Astrocyte of the cerebellum (primary cell): ENCODE data around the gene PSMD1.

ENCODE experiments used
- DNase-seq: peaks from one replicate; pipeline ENCODE4 v3.0.0-alpha.2; 2011; ENCODE audit warnings: low read depth
- H3K4me3 ChIP-seq: 2 replicates; pipeline ENCODE4 v1.5.1; 2011; ENCODE audit warnings: mild to moderate bottlenecking, low read depth, low read length, moderate library complexity
- CTCF ChIP-seq: IDR thresholded peaks from 2 replicates; pipeline ENCODE4 v1.5.1; 2012; ENCODE audit warnings: low read length, low read depth, moderate library complexity, mild to moderate bottlenecking; ENCODE audit errors: missing control alignments
- in situ Hi-C: cut with HindIII; loops from 2 replicates; pipeline ENCODE4 v1.10.0; 2017; ENCODE audit warnings: low sequenced_read_pairs

PSMD1 gene

DNA sequence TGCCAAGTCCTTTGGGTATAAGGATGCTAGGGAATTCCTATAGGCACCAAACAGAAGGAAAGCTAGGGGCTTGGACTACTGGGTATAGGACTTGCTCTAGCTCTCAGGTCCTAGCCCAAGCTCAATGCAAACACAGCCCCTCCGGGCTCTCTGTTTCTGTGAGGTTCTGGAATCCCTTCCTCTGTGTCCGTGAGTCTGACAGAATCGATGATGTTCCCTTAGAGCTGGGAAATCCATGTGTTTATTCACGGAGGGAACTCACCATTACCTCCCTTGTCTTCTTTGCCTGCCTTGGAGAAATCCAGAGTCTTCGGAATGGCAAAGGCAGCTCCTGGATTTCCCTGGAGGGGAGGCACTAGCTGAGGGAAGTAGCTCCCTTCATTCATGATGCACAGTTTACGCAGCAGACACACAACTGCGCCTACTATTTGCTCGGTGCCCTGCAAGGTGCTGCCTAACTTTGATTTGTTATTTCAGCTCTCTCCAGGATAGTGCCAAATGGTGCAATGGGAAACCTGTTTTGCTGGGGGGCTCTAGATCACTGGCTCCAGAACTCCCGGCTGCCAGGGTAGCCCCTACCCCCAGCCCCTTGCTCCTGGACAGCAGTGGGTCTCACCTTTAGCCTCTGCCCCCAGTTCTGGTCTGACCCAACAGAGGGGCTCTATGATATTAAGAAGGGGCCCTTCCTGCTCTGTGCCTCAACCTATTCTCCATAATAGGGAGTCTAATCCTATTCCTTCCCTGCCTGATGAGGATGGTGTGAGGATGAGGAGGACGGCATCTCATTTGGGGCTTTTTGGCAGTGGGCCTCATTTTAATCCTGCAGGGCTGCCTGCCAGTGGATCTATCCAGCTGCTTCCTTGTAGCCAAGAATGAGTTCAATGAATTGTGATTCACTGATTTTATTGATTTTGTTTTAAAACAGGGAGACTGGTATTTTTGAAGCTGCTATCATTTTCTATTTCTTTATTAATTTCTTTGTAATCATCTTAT lies 8.4 kb upstream of the PSMD1 start:
- no peak overlapping the region for H3K4me3 ChIP-seq
- in situ Hi-C loops: no loop called here
- DNase-seq: no peak
- no peak for TF ChIP-seq CTCF

- TF ChIP-seq CTCF: no peak
- in situ Hi-C loops: no loop called here
- H3K4me3 ChIP-seq: no peak overlapping the region
Measured at GRCh38 chr2:231049286-231050017, 7.2 kb upstream of the PSMD1 start.

DNA sequence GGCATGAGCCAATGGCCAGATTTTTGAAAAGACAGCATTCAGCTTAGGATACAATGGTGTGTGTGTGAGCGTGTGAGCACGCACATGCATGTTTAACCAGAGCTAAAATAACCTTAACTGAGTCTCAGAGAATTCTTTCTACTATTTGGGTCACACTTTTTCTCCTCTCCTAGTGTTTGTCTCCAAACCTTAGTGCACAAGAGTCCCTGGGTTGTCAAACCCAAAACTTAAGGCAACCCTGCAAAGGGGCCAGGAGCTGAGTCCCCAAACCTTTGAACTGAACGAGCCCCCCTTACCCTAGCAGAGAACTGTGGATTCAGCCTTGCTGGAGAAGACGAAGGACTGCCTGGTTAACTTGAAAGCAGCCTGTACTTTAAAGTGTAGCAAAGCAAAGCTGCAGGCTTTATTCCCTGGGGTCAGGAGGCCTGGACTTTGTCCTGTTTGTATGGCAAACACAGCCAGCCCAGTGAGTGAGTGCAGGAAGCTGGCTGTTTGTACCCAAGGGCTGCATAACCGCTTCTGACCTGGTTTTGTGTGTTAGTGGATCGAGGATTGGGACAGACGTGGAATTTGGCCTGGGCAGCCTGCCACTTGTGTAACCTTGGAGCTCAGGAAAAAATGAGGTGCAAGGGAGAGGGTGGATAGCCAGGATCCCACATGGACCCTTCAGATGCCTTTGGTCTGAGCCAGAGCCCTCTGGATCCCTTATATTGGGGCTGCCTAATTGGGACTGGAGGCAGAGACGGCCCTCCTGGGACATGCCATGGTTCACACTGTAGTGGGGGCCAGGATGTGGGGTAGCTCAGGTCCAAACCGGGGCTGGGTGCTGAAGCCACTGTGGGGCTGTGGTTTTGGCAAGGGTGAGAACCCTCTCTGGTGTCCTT lies 6.4 kb upstream of the PSMD1 start:
- TF ChIP-seq CTCF: no peak
- in situ Hi-C loops: no loop called here
- no peak overlapping the region for H3K4me3 ChIP-seq
- DNase-seq: no peak

More at GRCh38 chr2:231049286-231050017, 7.2 kb upstream of the PSMD1 start:
- DNase-seq: no peak

GRCh38 chr2:231051116-231051515 lies 5.6 kb upstream of the PSMD1 start:
- in situ Hi-C loops: no loop called here
- no peak overlapping the region for H3K4me3 ChIP-seq
- no peak for TF ChIP-seq CTCF
- no peak for DNase-seq

GRCh38 chr2:231052494-231053451 lies 3.9 kb upstream of the PSMD1 start:
- in situ Hi-C loops: no loop called here
- peak; percentile 98 for TF ChIP-seq CTCF

More at GRCh38 chr2:231052494-231053451, 3.9 kb upstream of the PSMD1 start:
- peak; percentile 58 for DNase-seq
- peak overlapping the region; percentile 51 for H3K4me3 ChIP-seq
